Measurements from ENCODE around the gene SH3PXD2A.

DNA sequence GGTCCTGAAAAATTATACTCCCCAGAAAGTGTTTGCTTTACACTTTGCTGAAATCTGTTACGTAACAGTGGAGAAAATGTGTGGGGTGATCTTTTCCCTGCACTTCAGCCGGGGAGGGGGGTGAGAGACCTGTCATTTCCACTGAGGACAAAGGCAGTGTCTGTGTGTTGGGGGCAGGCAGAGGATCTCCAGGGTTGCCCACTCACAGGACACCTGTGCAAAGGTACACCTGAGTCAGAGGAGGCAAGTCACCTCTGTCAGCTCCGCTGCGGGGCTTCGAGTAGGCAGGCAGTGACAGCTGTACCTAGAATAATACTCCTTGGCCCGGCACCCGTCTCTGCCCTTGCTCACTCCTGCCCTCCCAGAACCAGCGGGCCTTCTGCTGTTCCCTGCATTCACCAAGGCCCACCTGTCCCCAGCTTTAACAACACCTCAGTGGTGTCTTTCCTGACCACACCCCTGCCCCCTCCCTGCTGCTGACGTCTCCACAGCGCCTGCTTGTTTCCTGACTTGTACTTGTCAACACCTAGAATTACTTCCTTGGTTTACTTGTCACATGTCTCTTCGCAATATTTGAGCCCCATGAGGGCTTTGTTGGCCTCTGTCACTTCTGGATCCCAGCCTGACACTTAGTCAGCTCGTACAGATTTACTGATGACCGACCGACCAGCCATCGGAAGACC, 202.6 kb downstream of the SH3PXD2A start:
- TF ChIP-seq, protein P1, sequence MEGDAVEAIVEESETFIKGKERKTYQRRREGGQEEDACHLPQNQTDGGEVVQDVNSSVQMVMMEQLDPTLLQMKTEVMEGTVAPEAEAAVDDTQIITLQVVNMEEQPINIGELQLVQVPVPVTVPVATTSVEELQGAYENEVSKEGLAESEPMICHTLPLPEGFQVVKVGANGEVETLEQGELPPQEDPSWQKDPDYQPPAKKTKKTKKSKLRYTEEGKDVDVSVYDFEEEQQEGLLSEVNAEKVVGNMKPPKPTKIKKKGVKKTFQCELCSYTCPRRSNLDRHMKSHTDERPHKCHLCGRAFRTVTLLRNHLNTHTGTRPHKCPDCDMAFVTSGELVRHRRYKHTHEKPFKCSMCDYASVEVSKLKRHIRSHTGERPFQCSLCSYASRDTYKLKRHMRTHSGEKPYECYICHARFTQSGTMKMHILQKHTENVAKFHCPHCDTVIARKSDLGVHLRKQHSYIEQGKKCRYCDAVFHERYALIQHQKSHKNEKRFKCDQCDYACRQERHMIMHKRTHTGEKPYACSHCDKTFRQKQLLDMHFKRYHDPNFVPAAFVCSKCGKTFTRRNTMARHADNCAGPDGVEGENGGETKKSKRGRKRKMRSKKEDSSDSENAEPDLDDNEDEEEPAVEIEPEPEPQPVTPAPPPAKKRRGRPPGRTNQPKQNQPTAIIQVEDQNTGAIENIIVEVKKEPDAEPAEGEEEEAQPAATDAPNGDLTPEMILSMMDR (conservative IDR thresholded peaks at IDR 0.05; ENCODE audit: low read depth in 2 of 2): no peak
- TF ChIP-seq EZH2phosphoT487 (IDR thresholded peaks at IDR 0.05; ENCODE audit: unreplicated experiment): no peak
- TF ChIP-seq CREB1 (CRISPR knock-in tag; IDR thresholded peaks at IDR 0.05; ENCODE audit: low read depth): no peak
- TF ChIP-seq EZH2 (IDR thresholded peaks at IDR 0.05; ENCODE audit: low read depth, unreplicated experiment): no peak
- TF ChIP-seq, protein P2, sequence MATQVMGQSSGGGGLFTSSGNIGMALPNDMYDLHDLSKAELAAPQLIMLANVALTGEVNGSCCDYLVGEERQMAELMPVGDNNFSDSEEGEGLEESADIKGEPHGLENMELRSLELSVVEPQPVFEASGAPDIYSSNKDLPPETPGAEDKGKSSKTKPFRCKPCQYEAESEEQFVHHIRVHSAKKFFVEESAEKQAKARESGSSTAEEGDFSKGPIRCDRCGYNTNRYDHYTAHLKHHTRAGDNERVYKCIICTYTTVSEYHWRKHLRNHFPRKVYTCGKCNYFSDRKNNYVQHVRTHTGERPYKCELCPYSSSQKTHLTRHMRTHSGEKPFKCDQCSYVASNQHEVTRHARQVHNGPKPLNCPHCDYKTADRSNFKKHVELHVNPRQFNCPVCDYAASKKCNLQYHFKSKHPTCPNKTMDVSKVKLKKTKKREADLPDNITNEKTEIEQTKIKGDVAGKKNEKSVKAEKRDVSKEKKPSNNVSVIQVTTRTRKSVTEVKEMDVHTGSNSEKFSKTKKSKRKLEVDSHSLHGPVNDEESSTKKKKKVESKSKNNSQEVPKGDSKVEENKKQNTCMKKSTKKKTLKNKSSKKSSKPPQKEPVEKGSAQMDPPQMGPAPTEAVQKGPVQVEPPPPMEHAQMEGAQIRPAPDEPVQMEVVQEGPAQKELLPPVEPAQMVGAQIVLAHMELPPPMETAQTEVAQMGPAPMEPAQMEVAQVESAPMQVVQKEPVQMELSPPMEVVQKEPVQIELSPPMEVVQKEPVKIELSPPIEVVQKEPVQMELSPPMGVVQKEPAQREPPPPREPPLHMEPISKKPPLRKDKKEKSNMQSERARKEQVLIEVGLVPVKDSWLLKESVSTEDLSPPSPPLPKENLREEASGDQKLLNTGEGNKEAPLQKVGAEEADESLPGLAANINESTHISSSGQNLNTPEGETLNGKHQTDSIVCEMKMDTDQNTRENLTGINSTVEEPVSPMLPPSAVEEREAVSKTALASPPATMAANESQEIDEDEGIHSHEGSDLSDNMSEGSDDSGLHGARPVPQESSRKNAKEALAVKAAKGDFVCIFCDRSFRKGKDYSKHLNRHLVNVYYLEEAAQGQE (IDR thresholded peaks at IDR 0.05; ENCODE audit: unreplicated experiment): no peak
- TF ChIP-seq POLR2AphosphoS5 (IDR thresholded peaks at IDR 0.05; ENCODE audit: low read depth): no peak
- no peak for TF ChIP-seq JUNB (IDR thresholded peaks at IDR 0.05; ENCODE audit: unreplicated experiment)
